ENCODE results near the gene DGKQ.
A peak's percentile ranks its signal among the peaks of the same experiment; 100 is the strongest.

The DGKQ gene

GRCh38 chr4:970854-971520 is 2.4 kb downstream of the DGKQ start:
- Histone ChIP-seq H3K9ac (ENCODE audit: insufficient read length, low read depth) (peak overlapping the region; percentile 50), H3K4me3 (ENCODE audit: insufficient read length, low read depth) (no peak overlapping the region), H3K9me3 (ENCODE audit: insufficient read depth, low read length) (peaks cover 15% of the 10 kb centered on the region; the same call in 1 of the 2 replicates), H3K36me3 (ENCODE audit: insufficient read depth, insufficient read length, low read length) (peaks cover 11% of the 10 kb centered on the region), H3K27me3 (ENCODE audit: insufficient read depth, insufficient read length) (peaks cover 38% of the 10 kb centered on the region), H3K4me1 (ENCODE audit: insufficient read depth, insufficient read length) (peaks cover 26% of the 10 kb centered on the region)
- TF ChIP-seq YY1 (IDR thresholded peaks at IDR 0.05; ENCODE audit: insufficient read depth, insufficient read length) (no peak), ZNF274 (IDR thresholded peaks at IDR 0.05; ENCODE audit: low read depth, low read length) (no peak), SUZ12 (IDR thresholded peaks at IDR 0.05; ENCODE audit: extremely low read depth, insufficient read depth, insufficient read length) (no peak)
- no peak for DNase-seq (ENCODE audit: low read depth, low spot score)

DNA sequence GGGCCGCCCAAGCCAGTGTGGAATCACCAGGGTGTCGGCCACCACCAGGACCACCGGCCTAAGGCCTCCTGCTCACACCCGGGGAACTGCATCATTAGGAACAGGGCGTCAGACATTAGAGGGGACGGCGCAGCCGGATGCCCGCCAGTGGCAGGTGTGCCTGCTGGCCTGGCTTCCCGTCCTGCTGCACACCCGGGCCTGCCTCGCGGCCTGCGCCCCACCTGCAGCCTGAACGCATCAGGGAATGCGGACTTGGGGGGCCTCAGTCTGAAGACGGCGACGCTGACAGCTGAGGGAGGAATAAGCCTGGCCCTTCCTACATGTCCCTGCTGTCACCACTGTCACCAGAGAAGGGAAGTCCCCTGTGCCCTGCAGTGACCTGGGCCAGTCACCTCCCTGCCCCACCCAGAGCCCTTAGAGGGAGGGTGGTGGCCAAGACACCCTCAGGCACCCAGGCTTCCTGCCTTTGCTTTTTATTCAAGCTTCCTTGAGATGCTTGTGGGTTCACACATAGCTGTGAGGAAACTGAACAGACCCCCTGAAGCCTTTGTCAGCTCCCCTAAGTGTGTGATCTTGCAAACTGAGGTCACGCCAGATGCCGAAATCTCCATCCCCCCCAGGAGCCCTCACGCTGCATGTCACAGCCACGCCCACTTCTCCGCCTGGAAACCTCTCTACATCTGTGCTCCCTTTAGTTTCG is 3.2 kb downstream of the DGKQ start:
- Histone ChIP-seq H3K27me3 (ENCODE audit: insufficient read depth, insufficient read length) (peaks cover 38% of the 10 kb centered on the region), H3K4me3 (ENCODE audit: insufficient read length, low read depth) (no peak overlapping the region), H3K9ac (ENCODE audit: insufficient read length, low read depth) (peak overlapping the region; percentile 50), H3K36me3 (ENCODE audit: insufficient read depth, insufficient read length, low read length) (peaks cover 18% of the 10 kb centered on the region), H3K9me3 (ENCODE audit: insufficient read depth, low read length) (peaks cover 12% of the 10 kb centered on the region; the same call in 1 of the 2 replicates), H3K4me1 (ENCODE audit: insufficient read depth, insufficient read length) (peaks cover 28% of the 10 kb centered on the region)
- TF ChIP-seq YY1 (IDR thresholded peaks at IDR 0.05; ENCODE audit: insufficient read depth, insufficient read length) (no peak), SUZ12 (IDR thresholded peaks at IDR 0.05; ENCODE audit: extremely low read depth, insufficient read depth, insufficient read length) (no peak), ZNF274 (IDR thresholded peaks at IDR 0.05; ENCODE audit: low read depth, low read length) (no peak)
- no peak for DNase-seq (ENCODE audit: low read depth, low spot score)

DNA sequence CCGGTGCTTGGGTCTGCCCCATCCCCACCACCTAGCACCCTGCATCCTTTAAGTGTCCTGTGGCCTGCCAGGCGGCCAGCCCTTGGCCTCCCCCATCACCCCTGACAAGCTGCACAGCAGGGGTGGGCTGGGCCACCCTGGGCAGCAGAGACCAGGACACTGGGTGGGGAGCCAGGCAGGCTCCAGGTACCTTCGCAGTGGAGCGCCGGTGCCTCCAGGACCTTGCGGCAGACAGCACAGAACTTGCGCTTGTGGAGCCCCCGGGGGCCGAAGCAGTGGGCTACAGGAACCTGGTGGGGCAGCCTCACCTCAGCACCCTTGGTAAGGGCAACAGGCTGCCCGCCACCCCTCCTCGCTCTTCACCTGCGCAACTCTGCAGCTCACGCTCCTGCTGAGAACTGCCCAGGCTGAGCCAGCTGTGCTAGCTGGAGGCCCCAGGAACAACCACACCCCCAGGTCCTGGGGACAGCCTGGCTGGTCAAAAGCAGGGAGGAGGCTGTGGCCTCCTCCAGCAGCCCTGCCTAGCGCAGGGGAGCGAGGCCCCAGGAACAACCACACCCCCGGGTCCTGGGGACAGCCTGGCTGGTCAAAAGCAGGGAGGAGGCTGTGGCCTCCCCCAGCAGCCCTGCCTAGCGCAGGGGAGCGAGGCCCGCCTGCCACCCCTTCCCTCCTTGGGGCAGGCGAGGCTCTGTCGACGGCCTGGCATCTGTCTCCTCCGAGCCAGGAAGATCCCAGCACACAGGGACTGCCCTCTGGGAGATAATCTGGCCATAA is 4.6 kb downstream of the DGKQ start:
- peaks cover 25% of the 10 kb centered on the region for H3K27me3 ChIP-seq (ENCODE audit: insufficient read depth, insufficient read length)
- H3K4me1 ChIP-seq (ENCODE audit: insufficient read depth, insufficient read length) = peaks cover 28% of the 10 kb centered on the region
- no peak for DNase-seq (ENCODE audit: low read depth, low spot score)
- TF ChIP-seq ZNF274 (IDR thresholded peaks at IDR 0.05; ENCODE audit: low read depth, low read length) = no peak
- no peak for TF ChIP-seq YY1 (IDR thresholded peaks at IDR 0.05; ENCODE audit: insufficient read depth, insufficient read length)
- no peak for TF ChIP-seq SUZ12 (IDR thresholded peaks at IDR 0.05; ENCODE audit: extremely low read depth, insufficient read depth, insufficient read length)
- no peak overlapping the region for H3K4me3 ChIP-seq (ENCODE audit: insufficient read length, low read depth)
- peak overlapping the region; percentile 51 for H3K9ac ChIP-seq (ENCODE audit: insufficient read length, low read depth)
- peaks cover 32% of the 10 kb centered on the region for H3K36me3 ChIP-seq (ENCODE audit: insufficient read depth, insufficient read length, low read length)
- H3K9me3 ChIP-seq (ENCODE audit: insufficient read depth, low read length) = no peaks in the 10 kb centered on the region

DNA sequence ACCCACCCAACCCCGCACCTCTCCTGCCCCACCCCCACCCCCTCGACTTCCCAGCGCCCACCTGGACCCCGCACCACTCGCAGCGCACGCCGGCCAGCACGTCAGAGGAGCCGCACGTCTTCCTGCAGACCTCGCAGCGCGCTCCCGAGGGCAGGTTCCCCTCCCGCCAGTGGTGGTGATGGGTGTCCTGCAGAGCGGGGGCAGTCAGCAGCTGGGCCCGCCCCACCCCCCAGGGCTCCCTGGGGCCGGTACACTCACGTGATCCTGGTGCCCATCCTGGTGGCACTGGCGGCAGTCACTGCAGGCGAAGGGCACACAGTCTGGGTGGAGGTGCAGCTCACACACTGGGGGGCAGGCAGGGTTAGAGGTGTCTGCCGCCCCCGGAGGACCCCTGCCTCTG is 5.1 kb downstream of the DGKQ start:
- H3K27me3 ChIP-seq (ENCODE audit: insufficient read depth, insufficient read length) = peaks cover 23% of the 10 kb centered on the region
- H3K36me3 ChIP-seq (ENCODE audit: insufficient read depth, insufficient read length, low read length) = peaks cover 36% of the 10 kb centered on the region
- no peak overlapping the region for H3K4me3 ChIP-seq (ENCODE audit: insufficient read length, low read depth)
- H3K9ac ChIP-seq (ENCODE audit: insufficient read length, low read depth) = no peak overlapping the region
- TF ChIP-seq ZNF274 (IDR thresholded peaks at IDR 0.05; ENCODE audit: low read depth, low read length) (no peak), YY1 (IDR thresholded peaks at IDR 0.05; ENCODE audit: insufficient read depth, insufficient read length) (no peak), SUZ12 (IDR thresholded peaks at IDR 0.05; ENCODE audit: extremely low read depth, insufficient read depth, insufficient read length) (no peak)
- no peaks in the 10 kb centered on the region for H3K9me3 ChIP-seq (ENCODE audit: insufficient read depth, low read length)
- no peak for DNase-seq (ENCODE audit: low read depth, low spot score)
- peaks cover 26% of the 10 kb centered on the region for H3K4me1 ChIP-seq (ENCODE audit: insufficient read depth, insufficient read length)

DNA sequence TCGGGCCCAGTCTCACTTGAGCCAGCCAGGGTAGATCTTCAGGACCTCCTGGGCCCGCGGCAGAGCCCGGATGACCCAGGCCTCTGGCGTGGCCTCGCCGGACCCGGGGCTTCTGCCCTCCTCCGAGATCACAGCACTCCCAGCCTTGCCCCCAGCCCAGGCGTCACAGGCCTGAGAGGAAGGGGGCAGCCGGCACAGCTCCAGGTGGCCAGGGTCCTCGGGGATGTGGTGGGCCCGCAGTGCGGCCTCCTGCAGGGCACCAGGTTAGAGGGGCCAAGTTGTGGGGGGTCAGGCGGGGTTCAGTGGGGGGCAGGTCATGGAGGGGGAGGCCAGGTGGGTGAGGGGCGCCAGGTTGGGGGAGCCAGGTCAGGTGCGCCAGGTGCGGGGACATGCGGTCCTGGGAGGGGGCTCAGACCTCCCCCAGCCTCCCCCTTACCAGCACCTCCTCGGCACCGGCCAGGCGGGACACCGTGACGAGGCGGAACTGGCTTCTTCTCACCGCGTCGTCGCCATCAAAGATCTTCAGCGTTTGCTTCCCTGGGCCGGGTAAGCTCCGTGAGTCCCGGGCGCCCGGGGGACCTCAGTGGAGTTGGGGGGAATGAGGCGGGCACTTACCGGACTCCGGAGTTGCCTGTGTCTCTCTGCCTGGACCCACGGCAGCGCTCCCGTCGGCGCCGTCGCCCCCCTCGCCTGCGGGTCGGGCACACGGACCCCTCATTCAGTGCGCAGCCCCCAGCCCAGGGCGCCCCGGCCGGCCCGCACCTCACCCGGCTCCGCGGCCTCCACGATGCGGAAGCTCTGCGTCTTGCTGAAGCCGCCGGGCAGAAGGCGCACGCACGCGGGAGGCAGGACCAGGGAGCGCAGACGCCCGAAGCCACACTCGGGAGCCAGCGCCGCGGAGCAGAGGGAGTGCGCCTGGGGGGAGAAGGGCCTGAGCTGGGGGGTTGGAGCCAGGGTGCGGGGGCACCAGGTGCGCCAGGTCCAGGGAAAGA is 6.0 kb downstream of the DGKQ start:
- Histone ChIP-seq H3K27me3 (ENCODE audit: insufficient read depth, insufficient read length) (peaks cover 15% of the 10 kb centered on the region), H3K9ac (ENCODE audit: insufficient read length, low read depth) (no peak overlapping the region), H3K9me3 (ENCODE audit: insufficient read depth, low read length) (no peaks in the 10 kb centered on the region), H3K4me1 (ENCODE audit: insufficient read depth, insufficient read length) (peaks cover 26% of the 10 kb centered on the region), H3K36me3 (ENCODE audit: insufficient read depth, insufficient read length, low read length) (peaks cover 42% of the 10 kb centered on the region), H3K4me3 (ENCODE audit: insufficient read length, low read depth) (no peak overlapping the region)
- DNase-seq (ENCODE audit: low read depth, low spot score) = no peak
- TF ChIP-seq YY1 (IDR thresholded peaks at IDR 0.05; ENCODE audit: insufficient read depth, insufficient read length) = no peak
- no peak for TF ChIP-seq ZNF274 (IDR thresholded peaks at IDR 0.05; ENCODE audit: low read depth, low read length)
- no peak for TF ChIP-seq SUZ12 (IDR thresholded peaks at IDR 0.05; ENCODE audit: extremely low read depth, insufficient read depth, insufficient read length)

GRCh38 chr4:966266-967112 is 6.9 kb downstream of the DGKQ start:
- H3K27me3 ChIP-seq (ENCODE audit: insufficient read depth, insufficient read length) = peaks cover 6% of the 10 kb centered on the region
- H3K36me3 ChIP-seq (ENCODE audit: insufficient read depth, insufficient read length, low read length) = peaks cover 51% of the 10 kb centered on the region
- H3K4me3 ChIP-seq (ENCODE audit: insufficient read length, low read depth) = no peak overlapping the region

More at GRCh38 chr4:966266-967112, 6.9 kb downstream of the DGKQ start:
- DNase-seq (ENCODE audit: low read depth, low spot score) = no peak
- TF ChIP-seq SUZ12 (IDR thresholded peaks at IDR 0.05; ENCODE audit: extremely low read depth, insufficient read depth, insufficient read length) (no peak), ZNF274 (IDR thresholded peaks at IDR 0.05; ENCODE audit: low read depth, low read length) (no peak), YY1 (IDR thresholded peaks at IDR 0.05; ENCODE audit: insufficient read depth, insufficient read length) (no peak)
- Histone ChIP-seq H3K9ac (ENCODE audit: insufficient read length, low read depth) (no peak overlapping the region), H3K4me1 (ENCODE audit: insufficient read depth, insufficient read length) (peaks cover 23% of the 10 kb centered on the region), H3K9me3 (ENCODE audit: insufficient read depth, low read length) (no peaks in the 10 kb centered on the region)

All from NT2/D1 (cell line).